H7 (cell line): Measurements from ENCODE around the gene SLC1A5. TPM values are rescaled to one million over a fixed set of nuclear protein-coding genes. Genes with fewer than 3 reads are reported as not detected.
"Not testable (repeated sequence)": the region's sequence is repeated elsewhere in the genome, so short reads cannot be mapped to it uniquely, and the experiment has no call there.

Experiments
- DNase-seq: peaks from one replicate; pipeline ENCODE4 v3.0.0; 2012
- H3K27me3 ChIP-seq: 2 replicates; pipeline ENCODE4 v1.6.0; 2011; ENCODE audit warnings: mild to moderate bottlenecking, low read length; ENCODE audit not compliant: control insufficient read depth, insufficient read depth
- H3K36me3 ChIP-seq: replicated peaks from 2 replicates; pipeline ENCODE4 v1.5.1; 2011; ENCODE audit warnings: low read length; ENCODE audit not compliant: control insufficient read depth, insufficient read depth
- H3K4me3 ChIP-seq: 2 replicates; pipeline ENCODE4 v1.5.1; 2011; ENCODE audit warnings: low read depth, mild to moderate bottlenecking, control low read depth, low read length, moderate library complexity; ENCODE audit not compliant: insufficient read depth
- total RNA-seq: library from RNA; depleted of rRNA; stranded (reverse); fragments of >200 nt; shearing (Covaris generic); gene quantifications from 2 replicates; pipeline ENCODE4 v1.2.3, GENCODE V29; 2014

Gene SLC1A5
- total RNA-seq, 1 experiment from 2014 or later = 203 TPM

GRCh38 chr19:46812977-46813838, 24.8 kb upstream of the SLC1A5 start:
- no peaks in the 10 kb centered on the region for H3K27me3 ChIP-seq
- DNase-seq = peak; percentile 67
- H3K36me3 ChIP-seq = no peaks in the 10 kb centered on the region
- H3K4me3 ChIP-seq = no peak overlapping the region

- Histone ChIP-seq H3K27me3 (no peaks in the 10 kb centered on the region), H3K4me3 (no peak overlapping the region), H3K36me3 (no peaks in the 10 kb centered on the region)
- no peak for DNase-seq
Measured at GRCh38 chr19:46809534-46810272, 21.3 kb upstream of the SLC1A5 start.

DNA sequence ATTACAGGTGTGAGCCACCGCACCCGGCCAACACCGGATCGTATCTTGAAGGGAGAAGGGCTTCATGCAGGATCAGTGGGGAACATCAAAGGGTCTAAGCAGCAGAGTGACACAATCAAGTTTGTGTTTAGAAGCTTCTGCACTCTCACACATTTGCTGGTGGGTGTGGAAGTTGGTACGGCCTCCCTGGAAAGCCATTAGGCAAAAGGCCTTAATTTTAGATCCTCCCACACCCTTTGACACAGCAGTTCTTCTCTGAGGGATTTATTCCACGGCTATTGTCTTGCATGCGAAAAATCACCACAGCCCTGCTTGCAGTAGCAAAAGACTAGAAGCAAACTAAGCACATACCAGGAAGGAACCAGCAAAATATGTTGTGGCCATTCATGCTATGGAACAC, 18.3 kb upstream of the SLC1A5 start:
- H3K36me3 ChIP-seq = no peaks in the 10 kb centered on the region
- DNase-seq = peak; percentile 16
- H3K27me3 ChIP-seq = no peaks in the 10 kb centered on the region
- no peak overlapping the region for H3K4me3 ChIP-seq

- DNase-seq, H3K36me3 ChIP-seq, H3K4me3 ChIP-seq, H3K27me3 ChIP-seq: not testable (repeated sequence)
Measured at GRCh38 chr19:46804432-46804831, 16.0 kb upstream of the SLC1A5 start.

- no peaks in the 10 kb centered on the region for H3K27me3 ChIP-seq
- no peaks in the 10 kb centered on the region for H3K36me3 ChIP-seq
- DNase-seq = no peak
- H3K4me3 ChIP-seq = no peak overlapping the region
Measured at GRCh38 chr19:46803555-46803954, 15.2 kb upstream of the SLC1A5 start.

DNA sequence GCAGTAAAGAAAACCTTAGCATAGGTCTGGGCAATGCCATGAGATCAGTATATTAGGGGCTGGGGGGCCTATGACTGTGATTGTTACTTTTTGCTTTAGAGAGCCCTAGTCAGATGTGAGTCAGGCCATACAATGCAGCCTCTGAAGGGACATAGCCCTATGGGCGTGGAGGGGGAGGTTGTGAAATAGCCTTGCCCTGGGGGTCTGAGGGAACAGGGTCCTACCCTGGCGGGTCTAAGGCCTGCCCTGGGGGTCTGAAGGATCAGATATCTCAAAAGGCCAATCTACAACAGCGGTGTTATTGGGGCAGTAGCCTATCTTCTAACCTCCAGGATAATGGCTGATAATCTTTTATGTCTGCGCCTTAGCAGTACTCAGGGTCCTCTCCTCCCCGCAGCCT, 13.8 kb upstream of the SLC1A5 start:
- peak; percentile 20 for DNase-seq
- no peak overlapping the region for H3K4me3 ChIP-seq
- H3K27me3 ChIP-seq = no peaks in the 10 kb centered on the region

DNA sequence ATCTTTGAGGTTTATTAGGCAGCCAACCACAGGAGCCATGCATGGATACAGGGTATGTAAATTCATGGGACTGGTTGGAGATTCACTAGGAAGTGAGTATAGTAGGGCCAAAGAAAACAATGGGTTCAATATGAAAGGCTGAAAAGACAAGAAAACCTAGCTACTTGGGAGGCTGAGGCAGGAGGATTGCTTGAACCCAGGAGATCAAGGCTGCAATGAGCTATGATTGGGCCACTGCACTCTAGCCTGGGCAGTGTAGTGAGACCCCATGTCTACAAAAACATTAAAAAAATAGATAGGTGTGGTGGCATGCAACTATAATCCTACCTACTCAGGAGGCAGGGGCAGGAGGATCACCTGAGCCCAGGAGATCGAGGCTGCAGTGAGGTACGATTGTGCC, 10.3 kb upstream of the SLC1A5 start:
- H3K36me3 ChIP-seq = no peaks in the 10 kb centered on the region
- no peak overlapping the region for H3K4me3 ChIP-seq
- H3K27me3 ChIP-seq = no peaks in the 10 kb centered on the region
- DNase-seq = no peak

More for the DNA sequence above, 13.8 kb upstream of the SLC1A5 start:
- H3K36me3 ChIP-seq = no peaks in the 10 kb centered on the region

DNA sequence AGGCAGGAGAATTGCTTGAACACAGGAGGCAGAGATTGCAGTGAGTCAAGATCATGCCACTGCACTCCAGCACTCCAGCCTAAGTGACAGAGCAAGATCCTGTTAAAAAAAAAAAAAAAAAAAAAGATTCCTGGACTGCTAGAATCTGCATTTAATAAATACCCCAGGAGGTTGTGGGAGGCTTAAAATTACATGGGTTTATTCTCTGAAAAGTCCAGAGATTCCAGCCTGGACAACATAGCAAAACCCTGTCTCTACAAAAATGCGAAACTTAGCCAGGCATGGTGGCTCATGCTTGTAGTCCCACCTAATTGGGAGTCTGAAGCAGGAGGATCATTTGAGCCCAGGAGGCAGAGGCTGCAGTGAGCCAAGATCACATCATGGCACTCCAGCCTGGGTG, 9.5 kb upstream of the SLC1A5 start:
- H3K4me3 ChIP-seq = no peak overlapping the region
- no peaks in the 10 kb centered on the region for H3K27me3 ChIP-seq
- no peak for DNase-seq
- H3K36me3 ChIP-seq = no peaks in the 10 kb centered on the region

GRCh38 chr19:46791944-46792343, 3.5 kb upstream of the SLC1A5 start:
- Histone ChIP-seq H3K4me3 (no peak overlapping the region), H3K36me3 (no peaks in the 10 kb centered on the region), H3K27me3 (peaks cover 3% of the 10 kb centered on the region; the same call in 1 of the 2 replicates)
- DNase-seq = no peak

DNA sequence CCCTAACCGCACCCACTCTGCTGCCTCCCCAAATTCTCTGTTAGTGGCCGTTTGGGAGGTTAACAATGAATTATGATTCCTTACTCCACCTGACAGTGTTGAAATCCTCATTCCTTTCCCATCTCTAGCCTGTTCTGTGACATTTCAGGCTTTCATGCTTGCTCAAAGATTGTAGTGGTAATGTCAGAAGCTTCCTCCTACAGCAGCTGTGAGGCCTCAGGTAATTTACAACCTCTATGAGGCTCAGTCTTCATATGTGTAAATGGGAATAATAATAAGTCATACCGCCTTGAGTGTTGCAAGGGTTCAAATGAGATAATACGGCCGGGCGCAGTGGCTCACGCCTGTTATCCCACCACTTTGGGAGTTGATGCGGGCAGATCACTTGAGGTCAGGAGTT, 977 bp upstream of the SLC1A5 start:
- no peak overlapping the region for H3K4me3 ChIP-seq
- peaks cover 10% of the 10 kb centered on the region for H3K36me3 ChIP-seq
- peak; percentile 33 for DNase-seq
- peaks cover 3% of the 10 kb centered on the region; the same call in 1 of the 2 replicates for H3K27me3 ChIP-seq

GRCh38 chr19:46788968-46789338, 559 bp upstream of the SLC1A5 start:
- H3K36me3 ChIP-seq = peaks cover 13% of the 10 kb centered on the region
- peaks cover 3% of the 10 kb centered on the region; the same call in 1 of the 2 replicates for H3K27me3 ChIP-seq
- H3K4me3 ChIP-seq = no peak overlapping the region
- no peak for DNase-seq

DNA sequence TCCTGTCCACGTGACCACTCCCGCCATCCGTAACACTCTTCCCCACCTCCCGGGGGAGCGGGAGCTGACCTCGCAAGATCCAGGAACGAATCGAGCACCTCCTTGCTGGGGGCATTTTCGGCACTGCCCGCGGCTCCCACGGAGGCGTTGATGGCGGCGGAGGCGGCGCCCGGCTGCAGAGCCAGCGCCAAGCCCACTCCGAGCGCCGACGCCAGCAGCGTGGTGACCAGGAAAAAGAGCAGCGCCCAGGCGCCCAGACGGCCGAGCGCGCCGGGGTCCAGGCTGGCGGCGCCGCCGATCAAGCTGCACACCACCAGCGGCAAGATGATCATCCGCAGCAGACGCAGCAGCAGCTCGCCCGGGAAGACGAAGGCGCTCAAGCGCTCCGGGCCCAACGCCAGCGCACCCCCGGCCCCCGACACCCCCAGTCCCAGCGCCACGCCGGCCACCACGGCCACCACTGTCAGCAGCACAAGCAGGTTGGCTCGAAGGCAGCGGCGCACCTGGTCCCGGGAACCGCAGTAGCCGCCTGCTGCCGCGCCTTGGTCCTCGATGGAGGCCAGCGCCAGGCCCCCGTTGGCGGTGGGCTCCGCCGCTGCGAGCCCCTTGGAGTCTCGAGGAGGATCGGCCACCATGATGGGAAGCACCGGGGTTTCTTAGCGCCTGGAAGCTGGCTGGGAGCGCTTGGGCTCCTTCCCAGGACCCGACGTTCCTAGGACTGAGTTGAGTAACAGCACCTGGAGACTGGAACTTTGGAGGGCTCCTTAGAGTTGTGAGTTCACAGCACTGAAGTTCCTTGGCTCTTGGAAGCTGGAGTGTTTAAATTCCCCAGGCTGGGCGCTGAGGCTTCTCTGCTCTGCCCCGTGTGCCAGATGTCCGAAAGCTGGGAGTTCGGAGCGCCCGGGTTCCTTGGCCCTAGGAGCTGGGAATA, 798 bp downstream of the SLC1A5 start:
- peak; percentile 84 for DNase-seq
- H3K36me3 ChIP-seq = peaks cover 24% of the 10 kb centered on the region
- peak overlapping the region; percentile 99 for H3K4me3 ChIP-seq
- H3K27me3 ChIP-seq = peaks cover 3% of the 10 kb centered on the region; the same call in 1 of the 2 replicates

DNA sequence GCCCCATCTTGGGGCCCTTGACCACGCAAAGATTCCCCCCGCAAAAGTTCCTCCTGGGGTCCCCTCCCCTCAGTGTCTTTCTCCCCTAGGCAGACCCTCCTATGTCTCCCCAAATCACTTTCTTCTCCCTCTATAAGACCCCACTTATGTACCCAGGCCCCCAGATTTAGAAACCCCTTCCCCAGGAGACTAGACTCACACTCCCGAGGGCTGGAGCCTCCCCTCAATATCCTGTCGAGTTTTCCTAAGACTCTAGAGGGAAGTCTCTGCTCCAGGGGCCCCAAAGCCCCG, 1.4 kb downstream of the SLC1A5 start:
- peaks cover 30% of the 10 kb centered on the region for H3K36me3 ChIP-seq
- DNase-seq = no peak
- H3K4me3 ChIP-seq = peak overlapping the region; percentile 99
- peaks cover 3% of the 10 kb centered on the region; the same call in 1 of the 2 replicates for H3K27me3 ChIP-seq

- peak; percentile 75 for DNase-seq
- Histone ChIP-seq H3K4me3 (peak overlapping the region; percentile 99), H3K36me3 (peaks cover 35% of the 10 kb centered on the region), H3K27me3 (peaks cover 3% of the 10 kb centered on the region; the same call in 1 of the 2 replicates)
Measured at GRCh38 chr19:46786236-46787039, 2.0 kb downstream of the SLC1A5 start.
